HuH-7.5 (cell line): ENCODE measurements around the gene FANCC.

Experiments used
- DNase-seq: peaks from one replicate; pipeline ENCODE4 v3.0.0; 2011; ENCODE audit warnings: low spot score

The FANCC gene

GRCh38 chr9:95143591-95144561 is 173.6 kb downstream of the FANCC start:
- no peak for DNase-seq

GRCh38 chr9:95142728-95143127 is 174.8 kb downstream of the FANCC start:
- DNase-seq: no peak

- DNase-seq: no peak
Observed at GRCh38 chr9:95142315-95142714, 175.2 kb downstream of the FANCC start.

DNA sequence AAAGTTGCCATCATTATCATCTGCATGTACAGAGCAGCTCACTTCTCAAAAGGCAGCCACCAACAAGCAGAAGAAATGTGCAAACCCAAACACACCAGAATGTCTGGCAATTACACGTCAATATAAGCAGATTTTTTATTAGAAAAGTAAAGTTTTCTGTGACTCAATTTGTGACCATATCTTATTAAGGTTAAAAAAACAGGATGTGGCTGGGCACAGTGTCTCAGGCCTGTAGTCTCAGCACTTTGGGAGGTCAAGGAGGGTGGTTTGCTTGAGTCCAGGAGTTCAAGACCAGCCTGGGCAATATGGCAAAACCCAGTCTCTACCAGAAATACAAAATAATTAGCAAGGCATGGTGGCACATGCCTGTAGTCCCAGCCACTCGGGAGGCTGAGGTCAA is 176.7 kb downstream of the FANCC start:
- DNase-seq: no peak

DNA sequence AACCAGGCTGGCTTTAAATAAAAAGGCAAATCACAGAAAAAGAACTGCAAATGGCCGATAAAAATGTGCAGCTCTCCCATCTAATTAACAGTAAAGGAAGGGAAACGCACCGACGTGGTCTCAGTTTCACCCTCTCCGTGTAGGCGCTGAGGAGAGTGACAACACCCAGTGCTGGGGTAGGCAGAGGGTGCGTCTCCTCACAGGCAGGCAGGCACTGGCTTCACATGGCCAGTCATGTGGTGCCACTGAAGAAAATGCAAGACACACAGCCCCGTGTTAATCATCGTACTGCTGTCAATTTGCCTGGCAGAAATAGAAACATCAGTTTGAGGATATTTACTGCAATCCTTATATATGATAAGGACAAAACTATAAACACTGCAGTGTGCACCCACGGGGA is 178.4 kb downstream of the FANCC start:
- DNase-seq: no peak

DNA sequence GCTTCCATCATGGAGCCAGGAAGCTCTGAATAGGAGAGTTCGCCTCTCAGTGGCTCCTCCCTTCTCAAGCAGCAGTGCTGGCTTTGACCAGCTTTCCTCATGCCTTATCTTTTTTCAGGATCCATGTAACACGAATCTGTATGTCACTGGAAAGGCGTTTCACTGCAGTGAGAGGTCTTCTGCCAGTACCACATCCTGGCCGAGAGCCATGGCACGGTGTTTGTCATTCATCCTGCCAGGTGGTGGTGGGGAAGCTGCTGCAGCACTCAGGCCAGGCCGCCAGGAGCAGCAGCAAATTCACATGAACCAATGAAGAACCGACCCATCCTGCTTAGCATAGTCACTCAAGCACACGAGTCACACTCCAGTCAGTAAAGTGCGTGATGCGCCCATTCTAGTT is 179.0 kb downstream of the FANCC start:
- no peak for DNase-seq

- no peak for DNase-seq
Observed at GRCh38 chr9:95137587-95138145, 179.8 kb downstream of the FANCC start.

DNA sequence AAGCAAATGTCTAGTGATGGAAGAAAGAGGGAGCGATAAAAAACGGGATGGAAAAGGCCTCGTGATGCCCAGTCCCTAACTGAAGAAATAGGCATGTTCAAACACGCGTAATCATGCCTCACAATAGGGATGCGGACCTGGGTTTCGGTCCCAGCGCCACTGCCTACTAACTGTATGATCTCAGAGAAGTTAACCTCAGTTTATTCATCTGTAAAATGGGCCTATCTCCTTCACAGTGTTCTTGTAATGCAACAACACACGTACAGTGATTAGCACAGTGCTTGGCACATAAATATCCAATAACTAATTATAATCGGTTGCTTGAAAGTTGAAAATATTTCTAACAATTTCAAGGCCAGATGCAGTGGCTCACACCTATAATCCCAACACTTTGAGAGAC is 181.8 kb downstream of the FANCC start:
- DNase-seq: no peak

- DNase-seq: no peak
Observed at GRCh38 chr9:95134457-95134881, 183.0 kb downstream of the FANCC start.

GRCh38 chr9:95133325-95133705 is 184.2 kb downstream of the FANCC start:
- DNase-seq: no peak

DNA sequence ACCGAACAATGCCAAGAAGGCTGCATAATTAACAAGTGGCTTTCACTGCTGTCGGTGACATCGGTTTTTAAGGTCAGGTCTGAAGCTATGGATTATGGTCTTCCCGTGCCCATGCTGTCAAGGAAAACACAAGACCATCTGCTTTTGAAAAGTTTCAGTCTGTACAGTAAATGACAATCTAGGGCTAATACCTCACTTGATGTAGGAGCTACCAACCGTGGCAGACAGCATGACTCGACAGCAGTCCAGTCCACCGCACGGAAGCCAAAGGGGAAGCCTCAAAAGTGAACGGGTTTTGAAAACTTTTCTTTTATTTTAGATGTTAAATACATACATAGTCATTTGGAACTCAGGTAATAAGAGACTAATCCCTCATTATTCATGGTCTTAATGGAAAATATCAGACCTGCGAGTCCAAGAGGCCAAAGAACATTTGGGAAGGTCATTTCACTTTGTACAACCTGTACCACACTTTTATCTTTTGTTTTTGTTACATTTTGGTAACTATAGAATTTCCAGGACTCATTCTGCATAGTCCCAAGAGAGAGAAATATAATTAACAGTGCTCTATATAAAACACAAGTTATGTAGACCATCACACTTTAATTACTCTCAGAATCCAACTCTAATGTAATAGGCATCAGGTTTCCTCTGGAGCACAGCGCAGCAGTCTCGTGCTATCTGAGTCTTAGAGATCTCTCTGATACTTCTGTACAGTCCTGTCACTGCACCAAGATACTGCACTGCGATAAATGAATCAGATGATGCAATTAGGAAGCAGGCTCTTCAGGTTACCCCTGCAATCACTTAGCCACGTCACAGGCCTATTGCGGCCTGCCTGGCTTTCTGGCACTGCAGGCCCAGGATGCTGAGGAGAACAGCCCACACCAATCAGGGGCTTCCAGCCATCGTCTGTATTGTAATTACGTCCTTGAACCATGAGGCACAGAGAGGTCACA is 184.9 kb downstream of the FANCC start:
- no peak for DNase-seq

DNA sequence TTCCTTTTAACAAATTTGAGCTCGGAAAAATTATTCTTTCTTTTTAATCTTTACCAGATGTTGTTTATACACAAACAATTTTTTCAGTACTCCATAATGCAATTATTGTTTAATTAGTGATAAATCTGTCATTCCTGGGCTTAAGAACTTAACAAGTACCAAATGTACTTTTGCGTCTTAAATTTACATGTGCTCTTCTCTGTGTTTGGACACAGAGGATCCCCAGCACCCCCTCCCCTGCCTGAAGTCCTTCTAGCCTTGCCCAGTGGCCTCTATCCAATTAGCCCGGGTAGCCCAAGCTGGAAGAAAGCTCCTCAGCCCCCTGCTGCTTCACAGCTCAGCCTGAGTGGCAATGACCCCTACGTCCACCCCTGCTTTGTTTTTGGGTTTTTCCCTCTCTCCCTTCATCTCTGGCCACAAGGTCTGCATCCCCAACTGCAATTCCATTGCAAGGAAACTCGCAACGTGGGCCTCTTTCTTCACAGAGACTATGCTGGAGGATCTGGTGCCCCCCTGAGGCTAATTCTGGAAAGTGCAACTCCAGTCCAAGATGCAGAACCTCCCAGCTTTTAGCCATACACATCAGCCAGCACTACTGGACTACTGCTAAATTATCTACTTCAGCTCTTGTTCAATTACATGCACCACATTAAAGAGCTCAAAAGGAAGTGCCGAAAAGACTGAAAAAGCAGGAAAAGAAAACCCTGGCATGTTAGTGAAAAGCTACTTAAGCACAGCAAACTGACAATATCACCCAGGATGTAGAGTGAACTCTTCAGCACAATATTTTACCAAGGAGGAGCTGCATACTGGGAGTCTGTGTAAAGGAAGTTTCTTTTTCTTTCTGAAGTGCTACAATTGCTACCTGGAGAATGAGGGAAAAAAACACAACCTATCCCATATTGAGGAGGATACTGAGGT is 186.2 kb downstream of the FANCC start:
- peak; percentile 67 for DNase-seq

- no peak for DNase-seq
Observed at GRCh38 chr9:95130484-95130883, 187.0 kb downstream of the FANCC start.

GRCh38 chr9:95129476-95130291 is 187.8 kb downstream of the FANCC start:
- no peak for DNase-seq

- no peak for DNase-seq
Observed at GRCh38 chr9:95128177-95128524, 189.4 kb downstream of the FANCC start.

DNA sequence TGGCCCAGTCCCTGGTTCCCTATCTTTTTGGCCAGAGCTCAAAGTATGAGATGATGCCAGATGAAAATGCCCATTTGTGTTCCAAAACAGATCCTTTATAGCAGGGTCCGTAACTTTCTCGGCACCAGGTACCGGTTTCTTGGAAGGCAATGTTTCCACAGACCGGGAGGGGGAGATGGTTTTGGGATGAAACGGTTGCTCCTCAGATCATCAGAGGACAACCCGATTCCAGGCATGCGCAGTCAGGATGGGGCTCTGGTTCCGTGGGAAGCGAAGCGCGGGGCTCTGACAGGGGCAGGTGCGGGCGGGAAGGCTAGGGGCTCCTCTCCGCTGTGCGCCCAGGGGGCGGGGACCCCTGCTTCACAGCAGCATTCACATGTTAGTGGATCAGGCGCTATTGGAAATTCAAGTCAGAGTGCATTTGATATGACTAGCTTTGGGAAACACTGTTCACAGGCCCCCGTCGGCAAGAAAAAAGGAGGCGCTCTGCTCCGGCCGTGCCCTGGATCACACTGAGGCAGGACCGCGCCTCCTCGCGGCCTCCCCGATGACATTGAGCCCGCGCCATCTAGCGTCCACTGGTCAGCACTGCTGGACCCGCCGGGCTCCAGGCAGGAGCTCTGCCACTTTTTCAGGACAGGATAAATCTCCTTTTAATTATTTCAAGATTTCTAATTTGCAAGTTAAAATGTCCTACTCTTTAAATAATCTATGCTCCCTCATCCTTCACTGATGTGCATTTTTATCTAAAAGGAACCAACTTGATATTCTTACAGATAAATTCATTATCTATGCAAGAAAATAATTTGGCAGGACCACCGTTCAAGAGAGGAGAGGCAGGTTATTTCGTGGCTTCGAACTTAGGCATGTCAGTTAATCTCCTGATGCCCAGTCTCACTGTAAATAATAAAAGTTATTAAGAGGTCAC is 190.0 kb downstream of the FANCC start:
- peak; percentile 72 for DNase-seq

DNA sequence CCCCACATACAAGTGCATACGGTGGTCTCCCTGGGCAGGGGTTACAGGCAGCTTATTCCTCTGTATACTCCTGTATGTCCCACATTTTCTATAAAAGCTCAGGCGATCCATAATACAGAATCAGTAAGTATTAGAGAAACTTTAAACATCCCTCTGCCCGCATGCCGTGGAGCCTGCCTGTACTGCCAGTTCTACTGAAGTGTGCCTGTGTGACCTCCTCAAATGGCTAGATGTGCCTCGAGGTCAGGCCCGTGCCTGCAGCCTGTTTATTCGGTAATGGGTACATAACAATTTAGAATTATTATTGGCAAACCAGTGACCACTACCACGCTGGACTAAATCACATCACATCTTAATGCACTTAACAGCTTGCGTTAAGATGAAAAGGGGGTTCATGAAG is 190.8 kb downstream of the FANCC start:
- DNase-seq: no peak

GRCh38 chr9:95125652-95126051 is 191.9 kb downstream of the FANCC start:
- DNase-seq: no peak

DNA sequence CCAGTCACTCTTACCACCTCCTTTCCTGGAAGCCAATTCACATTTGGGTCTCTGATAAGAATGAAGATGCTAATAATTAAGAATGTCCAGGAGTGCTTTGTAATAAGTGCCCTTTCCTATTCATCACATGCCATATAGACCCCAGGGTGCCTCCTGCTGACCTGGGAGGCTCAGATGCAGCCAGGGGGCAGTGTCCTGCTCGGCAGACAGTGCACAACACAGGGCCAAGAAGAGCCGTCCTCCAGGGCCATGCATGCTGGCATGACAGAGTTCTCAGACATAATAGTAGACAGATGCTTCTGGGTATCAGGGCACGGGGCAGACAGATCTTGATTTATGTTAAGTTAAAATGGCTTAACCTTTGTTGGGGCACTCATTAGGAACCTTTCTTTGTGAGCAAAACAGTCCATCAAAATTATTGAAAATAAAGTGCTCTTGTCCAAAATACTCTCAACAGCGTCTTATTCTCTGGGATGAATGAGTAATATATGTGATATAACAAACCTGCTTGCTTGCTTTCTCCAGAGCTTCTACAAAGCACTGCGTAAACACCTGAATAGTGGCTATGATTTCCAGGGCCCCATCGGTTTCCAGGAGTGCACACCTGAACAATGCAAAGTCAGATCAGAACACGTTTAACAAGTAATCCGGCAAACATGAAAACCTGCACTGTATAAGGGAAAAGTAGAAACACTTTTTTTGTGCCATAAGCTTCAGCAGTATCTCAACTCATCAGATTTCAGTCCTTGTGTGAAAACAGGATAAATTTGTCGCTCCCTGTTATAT is 192.7 kb downstream of the FANCC start:
- no peak for DNase-seq
